ENCODE results near the gene MYL7. TPM values are rescaled to one million over a fixed set of nuclear protein-coding genes. Genes with fewer than 3 reads are reported as not detected.

The MYL7 gene
- total RNA-seq, 8 experiments from 2014 or later, result 0.46 to 1.0 (median 0.95) TPM; not detected in 5

Other genes starting within 250 kb of the MYL7 start
- 10 to 100 TPM; 20.1 to 50.1 (median 27.2) TPM for gene URGCP, start 234.7 kb downstream of the MYL7 start, total RNA-seq
- gene UBE2D4, start 214.9 kb downstream of the MYL7 start, total RNA-seq, result 10 to 100 TPM in 5 of 8 experiments, 1 to 10 TPM in 3; 8.3 to 29.7 (median 10.7) TPM
- gene SPDYE1, start 143.4 kb downstream of the MYL7 start, total RNA-seq, result 1 to 10 TPM in 2 of 8 experiments, under 1 TPM in 6; 0.22 to 2.5 (median 0.44) TPM
- 10 to 100 TPM; 37.3 to 99.0 (median 70.9) TPM for gene DBNL, start 96.6 kb downstream of the MYL7 start, total RNA-seq
- gene PGAM2, start 75.8 kb downstream of the MYL7 start, total RNA-seq, result 1 to 10 TPM in 2 of 8 experiments, under 1 TPM in 2, not detected in 4; 0.38 to 2.0 (median 0.99) TPM
- 10 to 100 TPM in 4 of 8 experiments, 1 to 10 TPM in 4; 5.4 to 28.1 (median 10.2) TPM for gene POLM, start 58.8 kb downstream of the MYL7 start, total RNA-seq
- 10 to 100 TPM in 4 of 8 experiments, 1 to 10 TPM in 4; 3.2 to 60.3 (median 16.5) TPM for gene AEBP1, start 37.0 kb downstream of the MYL7 start, total RNA-seq
- gene POLD2, start 17.8 kb downstream of the MYL7 start, total RNA-seq, result 100 to 1,000 TPM in 2 of 8 experiments, 10 to 100 TPM in 6; 53.7 to 146 (median 73.7) TPM
- gene GCK, start 48.1 kb upstream of the MYL7 start, total RNA-seq, result 1 to 10 TPM in 6 of 8 experiments, under 1 TPM in 2; 0.31 to 5.1 (median 2.5) TPM
- gene YKT6, start 59.6 kb upstream of the MYL7 start, total RNA-seq, result 100 to 1,000 TPM in 3 of 8 experiments, 10 to 100 TPM in 5; 66.9 to 121 (median 96.7) TPM
- 10 to 100 TPM in 4 of 8 experiments, 1 to 10 TPM in 4; 2.2 to 23.4 (median 9.9) TPM for gene CAMK2B, start 184.3 kb upstream of the MYL7 start, total RNA-seq

All from motor neuron (in vitro differentiated cells).